Sigmoid colon (tissue), 7 donors: ENCODE measurements around the gene JAKMIP2. TPM values are rescaled to one million over a fixed set of nuclear protein-coding genes. Genes with fewer than 3 reads are reported as not detected.

Experiments
- DNase-seq: peaks from one replicate; pipeline ENCODE4 v3.0.0-alpha.2; 2019
- H3K27ac ChIP-seq, 4 donors: fragments of 200-600 bp; sonication (generic); one replicate each; pipeline ENCODE4 v1.5.1; 2016 to 2019; ENCODE audit warnings: mild to moderate bottlenecking in 1 of 4
- H3K27me3 ChIP-seq, 3 donors: fragments of 200-600 bp; sonication (generic); one replicate each; pipeline ENCODE4 v1.5.1; 2019; ENCODE audit warnings: mild to moderate bottlenecking in 1 of 3
- H3K36me3 ChIP-seq, 4 donors: fragments of 200-600 bp; sonication (generic); one replicate each; pipeline ENCODE4 v1.5.1; 2016 to 2019
- H3K4me1 ChIP-seq, 4 donors: fragments of 200-600 bp; sonication (generic); one replicate each; pipeline ENCODE4 v1.5.1; 2017 to 2019
- H3K4me3 ChIP-seq, 4 donors: fragments of 200-600 bp; sonication (generic); one replicate each; pipeline ENCODE4 v1.5.1; 2017 to 2019; ENCODE audit warnings: mild to moderate bottlenecking in 2 of 4, moderate library complexity in 1 of 4
- H3K9me3 ChIP-seq, 4 donors: fragments of 200-600 bp in 3 of 4; sonication (generic) in 3 of 4; one replicate each; pipeline versions ENCODE4 v1.5.1 to v1.6.1; 2013 to 2019
- CTCF ChIP-seq, 4 experiments: fragments of 450-650 bp in 3 of 4; fragments of 200-600 bp in 1 of 4; IDR thresholded peaks; one replicate each; pipeline ENCODE4 v1.5.1; 2016 to 2019; ENCODE audit warnings: antibody characterized with exemption in 4 of 4, mild to moderate bottlenecking in 3 of 4, moderate library complexity in 2 of 4
- EP300 ChIP-seq, 4 donors: sonication (generic); formaldehyde crosslinking; IDR thresholded peaks; one replicate each; pipeline ENCODE4 v1.6.1; 2017; ENCODE audit warnings: antibody characterized with exemption in 4 of 4
- POLR2A ChIP-seq, 2 donors: fragments of 450-650 bp; IDR thresholded peaks; one replicate each; pipeline ENCODE4 v1.6.1; 2016; ENCODE audit warnings: antibody characterized with exemption in 2 of 2, mild to moderate bottlenecking in 2 of 2, moderate library complexity in 2 of 2
- POLR2AphosphoS5 ChIP-seq, 4 donors: sonication (generic); formaldehyde crosslinking; IDR thresholded peaks; one replicate each; pipeline ENCODE4 v1.6.1; 2017; ENCODE audit warnings: antibody characterized with exemption in 4 of 4
- WGBS, 2 donors: extraction: QIAGEN DNeasy Blood & Tissue Kit; methylation state at CpG; one replicate each; pipeline ENCODE4 v1.1.7; 2013; 5-methylcytosine and 5-hydroxymethylcytosine counted together
- intact Hi-C: fragments of 100-400 bp; cut with DNase I; formaldehyde crosslinking; loops from one replicate; pipeline ENCODE4 v1.15.1; 2023
- polyA plus RNA-seq, 3 donors: library from polyadenylated mRNA; stranded (reverse); fragments of 200-250 nt; gene quantifications; one replicate each; pipeline ENCODE4 v1.2.3, GENCODE V29; 2013
- total RNA-seq, 4 donors: library from RNA; depleted of rRNA; stranded (reverse); fragments of >200 nt; gene quantifications; one replicate each; pipeline ENCODE4 v1.1.0, GENCODE V29; 2016
- donor health status: healthy with polysubstance abuse.
- donor health status: Bipolar disorder and iron deficiency.
- donor health status: healthy.

Gene JAKMIP2
- total and polyA plus RNA-seq, 7 donors, result under 0.01 to 8.9 (median 2.8) TPM; not detected in 1

- Histone ChIP-seq H3K4me1 (peaks cover 2 to 28% (median 23%) of the 10 kb centered on the region in 4 donors), H3K9me3 (no peaks in the 10 kb centered on the region), H3K4me3 (no peak overlapping the region), H3K36me3 (no peaks in the 10 kb centered on the region), H3K27ac (no peak overlapping the region), H3K27me3 (no peaks in the 10 kb centered on the region)
- WGBS, 2 donors, result 94 to 95% methylated on average over 6 of the region's 6 CpGs
- no peak for DNase-seq
- no peak for TF ChIP-seq POLR2A (IDR thresholded peaks at IDR 0.05)
- no peak for TF ChIP-seq CTCF (IDR thresholded peaks at IDR 0.05)
- TF ChIP-seq POLR2AphosphoS5 (IDR thresholded peaks at IDR 0.05), result no peak
- TF ChIP-seq EP300 (IDR thresholded peaks at IDR 0.05), result no peak
- intact Hi-C loops, result no loop called here
These were observed 8.7 kb upstream of the JAKMIP2 start for GRCh38 chr5:147791181-147791580.

- no peak overlapping the region for H3K4me3 ChIP-seq
- H3K27me3 ChIP-seq, result no peaks in the 10 kb centered on the region
- intact Hi-C loops, result loop anchor here (5.0 kb wide), 2 partner anchors 38 to 103 kb away; no protein-coding TSS in a partner anchor
- H3K36me3 ChIP-seq, result no peaks in the 10 kb centered on the region
- DNase-seq, result no peak
- TF ChIP-seq POLR2A (IDR thresholded peaks at IDR 0.05), result no peak
- no peak for TF ChIP-seq POLR2AphosphoS5 (IDR thresholded peaks at IDR 0.05)
- no peak for TF ChIP-seq CTCF (IDR thresholded peaks at IDR 0.05)
- TF ChIP-seq EP300 (IDR thresholded peaks at IDR 0.05), result no peak
- no peak overlapping the region for H3K27ac ChIP-seq
- WGBS, 2 donors, result 91 to 95% methylated on average over 2 of the region's 2 CpGs
- H3K4me1 ChIP-seq, result peaks cover 2 to 30% (median 23%) of the 10 kb centered on the region in 4 donors
- H3K9me3 ChIP-seq, result no peaks in the 10 kb centered on the region
These were observed 7.3 kb upstream of the JAKMIP2 start for GRCh38 chr5:147789820-147790219.

GRCh38 chr5:147788023-147788422 lies 5.5 kb upstream of the JAKMIP2 start:
- Histone ChIP-seq H3K36me3 (no peaks in the 10 kb centered on the region), H3K27me3 (no peaks in the 10 kb centered on the region), H3K4me1 (peaks cover 2 to 30% (median 23%) of the 10 kb centered on the region in 4 donors), H3K27ac (peak overlapping the region in 3 of 4 donors; percentile 67 to 71 (median 67)), H3K4me3 (no peak overlapping the region), H3K9me3 (no peaks in the 10 kb centered on the region)
- TF ChIP-seq EP300 (IDR thresholded peaks at IDR 0.05) (peak; percentile 16 to 78 (median 38)), POLR2A (IDR thresholded peaks at IDR 0.05) (no peak), CTCF (IDR thresholded peaks at IDR 0.05) (no peak), POLR2AphosphoS5 (IDR thresholded peaks at IDR 0.05) (peak; percentile 81 to 87 (median 84))
- intact Hi-C loops, result loop anchor here (5.0 kb wide), 2 partner anchors 36 to 101 kb away; no protein-coding TSS in a partner anchor
- DNase-seq, result no peak

- Histone ChIP-seq H3K27ac (no peak overlapping the region), H3K4me1 (peaks cover 2 to 42% (median 28%) of the 10 kb centered on the region in 4 donors), H3K9me3 (no peaks in the 10 kb centered on the region), H3K4me3 (no peak overlapping the region), H3K27me3 (no peaks in the 10 kb centered on the region), H3K36me3 (no peaks in the 10 kb centered on the region)
- TF ChIP-seq CTCF (IDR thresholded peaks at IDR 0.05) (no peak), EP300 (IDR thresholded peaks at IDR 0.05) (no peak), POLR2A (IDR thresholded peaks at IDR 0.05) (no peak), POLR2AphosphoS5 (IDR thresholded peaks at IDR 0.05) (no peak)
- DNase-seq, result no peak
- WGBS, 2 donors, result 71 to 88% methylated on average over 2 of the region's 2 CpGs
- intact Hi-C loops, result loop anchor here (5.0 kb wide), 2 partner anchors 34 to 99 kb away; no protein-coding TSS in a partner anchor
These were observed 3.6 kb upstream of the JAKMIP2 start for GRCh38 chr5:147786142-147786541.
